NK-92 (cell line): ENCODE results near the gene USB1.

Experiments used
- DNase-seq: peaks from one replicate; lab custom pipeline; 2025; ENCODE audit not compliant: unreplicated experiment; lab: John Stamatoyannopoulos, UW

Gene USB1, protein sequence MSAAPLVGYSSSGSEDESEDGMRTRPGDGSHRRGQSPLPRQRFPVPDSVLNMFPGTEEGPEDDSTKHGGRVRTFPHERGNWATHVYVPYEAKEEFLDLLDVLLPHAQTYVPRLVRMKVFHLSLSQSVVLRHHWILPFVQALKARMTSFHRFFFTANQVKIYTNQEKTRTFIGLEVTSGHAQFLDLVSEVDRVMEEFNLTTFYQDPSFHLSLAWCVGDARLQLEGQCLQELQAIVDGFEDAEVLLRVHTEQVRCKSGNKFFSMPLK

DNA sequence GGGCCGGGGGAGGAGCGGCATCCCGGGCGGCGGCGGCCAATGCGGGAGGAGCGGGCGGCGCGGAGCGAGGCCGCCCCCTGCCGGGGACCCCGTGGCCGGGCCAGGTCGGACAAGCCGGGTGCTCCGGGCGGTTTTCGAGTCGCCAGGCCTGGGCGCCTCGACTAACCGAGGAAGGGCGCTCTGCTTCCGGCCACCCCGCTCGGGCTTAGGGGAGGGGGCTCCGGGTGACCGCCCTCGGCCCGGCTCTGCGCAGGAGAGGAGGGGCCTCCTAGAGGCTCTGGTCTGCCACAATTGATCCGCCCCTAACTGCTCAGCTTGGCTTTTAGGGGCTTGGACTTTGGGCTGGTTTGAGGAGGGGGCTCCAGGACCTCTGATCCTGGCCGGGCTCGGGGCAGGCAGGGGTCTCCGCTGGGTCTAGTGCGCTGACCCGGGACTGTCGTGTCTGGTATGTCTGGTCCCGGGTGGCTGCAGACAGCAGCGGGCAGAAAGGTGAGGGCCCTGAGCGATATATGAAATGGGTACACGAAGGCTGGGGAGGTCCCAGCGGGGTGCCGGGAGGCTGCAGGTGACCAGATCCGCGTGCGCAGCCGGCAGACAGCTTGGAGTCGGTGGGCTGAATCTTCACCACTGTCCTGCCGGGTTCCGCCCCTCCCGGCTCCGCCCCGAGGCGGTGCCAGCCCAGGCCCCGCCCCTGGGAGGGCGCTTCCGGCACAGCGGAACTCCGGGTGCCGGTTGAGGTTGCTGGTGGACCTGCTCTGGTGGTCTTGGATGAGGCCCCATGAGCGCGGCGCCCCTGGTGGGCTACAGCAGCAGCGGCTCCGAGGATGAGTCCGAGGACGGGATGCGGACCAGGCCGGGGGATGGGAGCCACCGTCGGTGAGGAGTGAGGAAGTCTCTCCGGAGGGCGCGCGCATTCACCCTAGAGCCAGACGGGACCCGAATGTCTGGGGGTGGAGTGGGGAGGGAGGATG, at the start of gene USB1:
TSS of gene USB1 (plus strand) at position 702 of the 971 bp plus-strand sequence. CDS start at position 779, 77 bp downstream.
- DNase-seq: no peak

DNA sequence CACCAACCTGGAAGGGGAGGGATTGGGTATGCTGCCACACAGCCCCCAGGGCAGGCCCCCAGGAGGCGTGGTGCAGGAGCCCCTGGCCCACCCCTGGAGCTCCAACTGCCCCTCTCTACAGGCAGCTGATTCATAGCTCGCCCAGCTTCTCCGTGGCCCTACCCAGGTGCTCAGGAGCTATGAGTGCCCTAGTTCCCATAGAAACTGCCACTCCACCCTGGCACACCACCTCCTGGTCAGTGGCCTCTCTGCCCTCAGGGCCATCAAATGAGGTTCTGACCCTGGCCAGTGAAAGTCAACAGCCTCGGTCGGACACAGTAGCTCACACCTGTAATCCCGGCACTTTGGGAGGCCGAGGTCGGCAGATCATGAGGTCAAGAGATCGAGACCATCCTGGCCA, 48.3 kb upstream of the USB1 start:
- DNase-seq: no peak

DNA sequence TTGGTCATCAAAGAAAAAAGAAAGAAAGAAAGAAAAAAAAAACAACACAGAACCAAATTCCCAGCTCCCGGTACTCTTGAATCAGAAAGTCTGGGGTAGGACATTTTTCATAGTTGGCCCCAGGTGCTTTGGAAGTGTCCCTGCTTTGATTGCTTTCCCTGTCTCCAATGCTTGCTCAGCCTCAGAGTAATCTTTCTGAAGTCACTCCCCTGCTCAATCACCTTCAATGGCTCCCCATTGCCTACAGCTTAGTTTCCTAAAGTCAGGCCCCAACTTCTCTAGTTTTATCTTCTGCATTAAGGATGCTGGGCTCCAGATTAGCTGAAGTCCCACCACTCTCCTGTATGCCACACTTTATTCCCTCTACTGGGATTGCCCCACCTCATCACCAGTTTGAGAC, 47.4 kb upstream of the USB1 start:
- no peak for DNase-seq

DNA sequence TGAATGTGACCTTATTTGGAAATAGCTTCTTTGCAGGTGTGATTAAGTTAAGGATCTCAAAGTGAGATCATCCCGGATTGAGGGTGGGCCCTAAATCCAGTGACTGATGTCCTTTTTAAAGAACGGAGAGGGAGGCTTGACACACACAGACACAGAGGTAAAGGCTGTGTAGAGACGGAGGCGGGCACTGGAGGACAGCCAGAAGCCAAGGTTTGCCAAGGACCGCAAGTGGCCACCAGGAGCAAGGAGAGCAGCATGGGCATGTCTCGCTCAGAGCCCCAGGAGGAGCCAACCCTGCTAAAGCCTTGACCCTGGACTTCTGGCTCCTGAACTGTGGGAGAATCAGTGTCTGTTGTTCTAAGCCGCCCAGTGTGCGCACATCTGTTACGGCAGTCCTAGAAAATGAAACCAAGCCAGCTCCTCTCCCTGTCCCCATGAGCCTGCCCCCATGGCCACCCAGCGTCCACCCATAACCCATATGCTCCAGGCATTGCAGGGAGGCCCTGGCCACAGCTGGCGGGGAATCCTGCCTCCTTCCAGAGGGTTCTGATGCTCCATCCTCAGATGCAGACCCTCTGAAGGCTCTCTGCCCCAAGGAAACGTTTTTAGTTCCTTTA, 45.5 kb upstream of the USB1 start:
- DNase-seq: no peak

DNA sequence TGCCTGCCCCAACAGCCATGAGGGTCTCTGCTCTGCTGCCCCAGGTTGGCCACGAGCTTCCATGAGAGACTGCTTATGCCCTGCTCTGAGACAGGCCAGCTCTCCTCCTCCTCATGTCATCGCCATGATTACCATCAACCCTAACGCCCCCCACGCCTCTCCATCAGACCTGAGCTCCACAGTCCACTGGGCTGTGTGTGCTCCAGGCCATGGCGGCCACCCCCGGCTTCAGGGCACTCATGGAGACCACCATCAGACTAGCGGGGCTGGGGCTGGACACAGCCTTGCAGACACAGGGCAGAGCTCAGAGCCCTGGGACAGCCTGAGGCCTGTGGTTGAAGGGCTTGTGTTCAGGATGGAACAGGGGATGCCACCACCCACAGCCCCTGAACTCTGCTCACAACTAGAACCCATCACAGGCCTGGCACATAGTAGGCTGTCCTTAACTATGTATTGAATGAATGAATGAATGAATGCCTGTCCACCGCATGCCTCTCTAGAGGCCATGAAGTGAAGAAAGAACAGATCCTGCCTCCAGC, 44.9 kb upstream of the USB1 start:
- DNase-seq: no peak

DNA sequence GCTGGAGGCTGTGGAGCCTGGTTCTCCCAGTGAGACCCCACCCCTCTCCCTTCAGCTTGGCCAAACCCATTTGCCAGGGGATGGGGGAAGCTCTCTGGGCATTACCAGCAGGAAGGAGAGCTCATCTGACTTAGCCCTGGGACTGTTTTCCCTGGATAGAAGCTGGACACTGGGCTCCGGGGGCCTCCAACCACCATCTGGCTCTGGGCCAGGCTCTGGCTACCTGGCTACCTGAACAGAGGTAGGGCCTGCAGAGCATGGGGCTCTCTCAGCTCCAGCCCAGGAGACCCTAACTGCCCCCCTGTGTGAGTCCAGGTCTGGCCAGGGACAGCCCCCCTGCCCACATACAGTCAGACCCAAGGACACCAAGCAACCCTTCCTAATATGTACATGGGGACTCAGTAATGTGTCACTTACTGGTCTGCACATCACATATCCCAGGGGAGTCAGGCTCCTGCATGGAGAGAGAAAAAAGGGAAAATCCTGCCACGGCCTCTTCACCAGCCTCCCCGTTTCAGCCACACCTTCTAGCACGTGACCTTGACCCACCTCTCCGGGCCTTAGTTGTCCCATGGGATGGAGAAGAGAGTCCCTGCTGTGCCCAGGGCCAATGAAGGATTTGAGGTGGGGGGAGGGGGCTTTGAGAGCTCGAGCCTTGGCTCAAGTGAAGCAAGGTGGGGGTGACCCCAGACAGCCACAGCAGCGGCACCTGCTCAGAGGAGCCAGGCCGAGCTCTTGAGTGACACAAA, 44.1 kb upstream of the USB1 start:
- no peak for DNase-seq

DNA sequence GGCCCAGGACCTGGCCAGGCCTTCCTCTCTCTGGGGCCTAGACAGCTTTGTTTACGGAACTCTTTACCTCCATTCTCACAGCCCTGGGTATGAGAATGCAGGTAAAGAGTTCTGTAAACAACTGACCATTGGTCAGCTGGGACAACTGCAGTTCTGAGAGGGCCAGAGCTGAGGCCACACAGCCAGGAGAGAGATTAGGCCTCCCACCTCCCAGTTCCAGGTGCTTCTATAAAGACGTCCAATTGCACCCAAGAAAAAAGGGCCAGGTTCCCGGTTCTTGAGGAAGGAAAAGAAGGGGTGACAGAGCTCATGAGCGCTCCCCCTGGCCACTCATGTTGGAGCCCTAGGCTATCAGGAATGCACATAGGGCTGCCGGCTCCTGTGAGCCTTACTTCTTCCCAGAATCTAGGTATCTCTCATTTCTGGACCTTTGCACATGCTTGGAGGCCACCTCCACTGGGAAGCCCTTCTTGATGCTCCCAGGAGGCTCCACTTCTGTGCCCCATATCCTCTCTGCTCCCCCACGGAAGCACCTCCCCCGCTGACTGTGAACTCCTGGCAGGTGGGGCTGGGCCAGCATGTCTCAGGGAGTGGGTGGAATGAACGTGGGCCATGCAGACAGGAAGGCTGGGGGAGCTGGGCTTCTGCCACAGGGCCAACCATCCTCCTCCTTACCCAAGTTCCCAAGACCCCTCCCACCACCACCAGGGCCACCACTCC, 43.4 kb upstream of the USB1 start:
- no peak for DNase-seq

DNA sequence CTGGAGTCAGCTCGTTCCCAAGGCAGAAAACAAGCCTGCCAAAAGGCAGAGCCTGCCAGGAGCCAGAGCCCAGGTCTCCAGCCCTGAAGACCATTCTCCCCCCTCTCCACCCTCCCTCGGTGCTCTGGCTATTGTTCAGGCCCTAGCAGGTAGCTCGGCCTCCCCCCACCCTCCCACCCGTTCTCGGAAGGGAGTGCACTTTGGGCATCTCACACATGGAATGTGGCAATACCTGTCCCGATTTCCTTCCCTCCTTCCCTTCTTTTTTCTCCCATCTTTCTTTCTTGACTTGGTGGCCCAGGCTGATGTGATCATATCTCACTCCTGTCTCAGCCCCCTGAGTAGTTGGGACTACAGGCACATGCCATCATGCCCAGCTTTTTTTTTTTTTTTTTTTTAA, 42.7 kb upstream of the USB1 start:
- DNase-seq: no peak

DNA sequence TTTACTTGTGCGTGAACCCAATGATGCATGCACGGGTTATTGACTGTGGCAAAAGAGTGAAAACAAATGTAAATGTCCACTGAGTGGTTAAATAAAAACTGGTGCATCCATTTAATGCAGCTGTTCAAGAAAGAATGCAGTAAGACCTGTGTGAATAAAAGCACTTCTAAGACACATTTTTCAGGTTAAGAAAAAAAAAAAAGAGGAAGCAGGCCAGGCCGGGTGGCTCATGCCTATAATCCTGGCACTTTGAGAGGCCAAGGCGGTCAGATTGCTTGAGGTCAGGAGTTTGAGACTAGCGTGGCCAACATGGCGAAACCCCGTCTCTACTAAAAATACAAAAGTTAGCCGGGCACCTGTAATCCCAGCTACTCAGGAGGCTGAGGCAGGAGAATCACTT, 42.1 kb upstream of the USB1 start:
- no peak for DNase-seq

DNA sequence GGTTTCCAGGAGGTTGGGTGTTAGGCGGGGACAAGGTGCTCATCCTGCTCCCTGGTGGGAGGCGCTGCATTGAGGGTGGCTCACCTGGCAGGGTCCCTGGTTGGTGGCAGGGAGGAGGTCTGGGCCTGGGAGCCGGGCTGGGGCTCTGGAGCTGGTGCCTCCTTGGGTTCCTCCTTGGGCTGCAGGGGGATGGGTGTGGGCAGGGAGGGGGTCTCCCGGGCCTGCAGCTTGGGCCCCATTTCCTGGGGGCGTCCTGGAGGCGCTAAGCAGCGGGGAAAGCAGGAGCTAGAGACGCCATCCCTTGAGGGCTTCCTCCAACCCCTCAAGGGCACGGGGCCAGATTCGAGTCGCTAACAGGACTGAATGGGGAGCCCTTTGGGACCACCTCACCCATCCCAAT, 41.4 kb upstream of the USB1 start:
- no peak for DNase-seq

DNA sequence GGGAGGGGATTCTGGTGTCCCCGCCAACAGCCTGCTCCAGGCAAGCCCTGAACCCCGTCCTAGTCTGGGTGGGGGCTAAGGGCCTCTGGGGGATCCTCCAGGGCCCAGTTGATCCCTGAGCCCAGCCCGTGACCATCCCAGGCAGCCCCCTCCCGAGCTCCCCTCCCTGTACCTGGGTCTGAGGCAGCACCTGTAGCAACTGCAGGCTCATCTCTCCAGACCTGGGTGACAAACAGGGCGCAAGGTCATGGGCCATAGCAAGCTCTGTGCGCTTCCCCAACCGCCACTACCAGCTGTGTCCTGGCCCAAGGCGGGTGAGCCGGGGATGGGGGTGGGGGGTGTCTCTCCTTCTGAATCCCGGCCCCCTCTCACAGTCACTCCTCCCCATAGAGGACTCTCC, 40.9 kb upstream of the USB1 start:
- no peak for DNase-seq

DNA sequence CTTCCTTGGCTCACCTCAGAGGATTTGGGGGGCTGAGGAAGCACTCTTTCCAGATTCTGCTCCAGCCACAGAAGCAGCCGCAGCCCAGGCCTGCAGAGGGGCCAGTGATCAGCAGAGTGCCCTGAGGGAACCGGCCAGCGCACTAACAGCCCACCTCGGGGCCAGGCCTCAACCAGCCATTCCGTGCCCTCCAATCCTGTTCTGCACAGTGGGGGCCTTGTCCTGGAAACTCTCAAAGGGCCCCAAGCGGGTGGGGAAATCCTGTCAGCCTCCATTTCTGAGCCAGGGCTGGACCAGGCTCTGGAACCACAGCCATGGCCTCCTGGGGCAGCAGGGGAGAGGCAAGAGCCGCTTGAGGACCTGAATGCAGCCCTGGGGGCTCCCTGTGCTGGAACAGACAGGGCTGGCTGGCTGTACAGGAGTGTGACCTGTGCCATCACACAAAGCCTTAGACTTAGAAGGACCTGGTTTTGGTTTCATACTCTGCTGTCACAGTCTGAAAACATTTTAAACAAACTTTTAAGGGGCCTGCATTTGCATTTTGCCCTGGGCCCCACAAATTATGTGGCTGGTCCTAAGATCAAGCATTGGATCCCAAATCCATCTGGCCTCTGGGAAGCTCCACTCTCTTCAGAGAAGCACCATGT, 40.3 kb upstream of the USB1 start:
- DNase-seq: no peak

DNA sequence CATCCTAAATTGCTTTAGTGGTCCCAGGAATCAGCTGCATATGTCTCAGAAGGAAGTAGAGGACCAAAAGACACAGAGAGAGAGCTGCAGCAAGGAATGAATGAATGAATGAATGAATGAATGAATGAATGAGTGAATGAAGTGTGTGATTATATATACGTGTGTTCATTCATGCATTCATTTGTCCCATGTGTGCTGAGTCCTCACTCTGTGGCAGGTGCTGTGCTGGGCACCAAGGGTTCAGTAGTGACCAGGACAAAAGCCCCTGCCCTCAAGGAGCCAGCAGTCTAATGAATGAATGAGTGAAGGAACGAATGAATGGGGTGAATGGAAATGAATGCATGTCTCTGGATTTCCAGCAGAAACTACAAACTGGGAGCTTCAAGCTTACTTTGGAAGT, 39.7 kb upstream of the USB1 start:
- no peak for DNase-seq

DNA sequence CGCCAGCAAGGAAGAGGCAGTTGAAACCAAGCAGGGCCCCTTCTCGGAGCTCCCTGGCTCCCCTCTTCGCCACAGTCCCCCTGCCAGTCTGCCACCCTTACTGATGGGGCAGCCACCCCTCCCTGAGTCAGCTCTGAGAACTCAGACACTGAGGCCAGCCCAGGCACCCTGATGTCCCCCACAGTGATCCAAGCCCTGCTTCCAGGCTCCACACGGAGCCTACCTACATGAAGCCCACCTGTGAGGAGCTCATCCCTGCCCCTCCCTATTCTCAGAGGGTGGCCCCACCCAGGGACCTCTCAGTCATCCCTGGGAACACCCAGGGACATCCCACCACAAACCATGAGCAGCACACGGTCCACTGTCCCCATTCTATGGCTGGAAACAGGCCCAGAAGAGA, 39.2 kb upstream of the USB1 start:
- DNase-seq: no peak

DNA sequence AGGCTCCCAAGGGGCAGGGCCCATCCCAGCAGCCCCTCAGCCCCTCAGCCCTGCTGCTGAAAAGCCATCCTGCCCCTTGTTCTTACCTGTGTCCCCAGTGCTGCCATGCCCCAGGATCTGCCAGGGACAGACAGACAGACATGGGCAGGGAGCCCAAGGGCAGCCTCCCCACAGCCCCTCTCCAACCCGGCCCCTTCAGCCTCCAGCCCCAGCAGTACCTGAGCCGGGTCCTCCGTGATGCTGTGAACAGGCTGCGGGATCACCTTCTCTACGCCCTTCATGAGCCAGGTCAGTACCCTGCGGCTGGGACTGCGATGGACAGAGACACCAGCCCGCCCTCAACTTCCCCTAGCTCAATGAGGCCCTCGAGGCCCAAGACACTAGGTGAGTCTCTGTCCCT, 38.5 kb upstream of the USB1 start:
- DNase-seq: no peak

DNA sequence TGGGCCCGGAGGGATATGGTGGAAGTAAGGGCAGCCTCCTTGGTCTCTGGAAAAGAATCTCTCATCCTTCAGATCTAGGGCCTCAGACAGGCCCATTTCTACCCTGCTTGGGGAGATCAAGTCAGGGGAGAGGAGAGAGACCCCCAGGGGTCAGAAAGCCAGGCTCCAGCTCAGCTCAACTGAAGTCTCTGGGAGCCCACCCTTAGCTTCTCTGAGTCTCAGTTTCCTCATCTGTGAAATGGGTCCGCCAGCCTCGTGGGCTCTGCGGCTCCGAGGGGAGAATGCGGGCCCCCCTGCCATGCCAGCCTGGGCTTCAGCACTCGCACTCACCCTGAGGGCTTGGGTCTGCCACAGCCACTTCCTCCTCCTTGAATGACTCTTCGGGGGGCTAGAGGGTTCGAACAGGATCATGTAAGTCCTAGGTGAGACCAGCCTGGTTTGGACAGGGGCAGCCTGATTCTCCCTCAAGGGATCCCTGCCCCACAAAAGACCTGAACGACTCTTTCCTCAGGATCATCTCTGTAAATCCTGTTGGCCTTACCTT, 37.0 kb upstream of the USB1 start:
- DNase-seq: no peak

DNA sequence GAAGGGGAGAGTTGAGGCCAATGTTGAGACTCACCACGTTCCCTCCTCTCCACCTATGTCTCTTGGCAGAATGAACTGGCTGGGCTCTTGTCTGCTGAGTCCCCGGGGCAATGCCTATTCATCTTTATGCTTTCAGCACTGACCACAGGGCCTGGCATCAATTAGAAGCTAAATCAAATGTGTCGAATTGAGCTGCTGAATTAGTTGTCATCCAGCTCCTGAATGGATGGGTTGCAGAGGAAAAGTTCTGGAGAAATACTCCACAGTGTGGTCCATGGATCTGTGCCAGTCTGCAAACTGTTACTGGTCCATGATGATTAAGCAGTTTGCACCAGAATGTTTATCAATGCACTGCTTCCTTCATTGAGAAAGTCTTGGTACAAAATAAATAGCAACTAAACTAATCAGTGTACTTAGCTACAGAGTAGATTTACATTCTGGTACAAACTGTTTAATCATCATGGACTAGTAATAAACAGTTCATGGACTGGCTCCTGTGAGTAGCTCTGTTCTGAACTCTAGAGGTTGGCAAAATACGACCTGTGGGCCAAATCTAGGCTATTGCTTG, 34.9 kb upstream of the USB1 start:
- no peak for DNase-seq

DNA sequence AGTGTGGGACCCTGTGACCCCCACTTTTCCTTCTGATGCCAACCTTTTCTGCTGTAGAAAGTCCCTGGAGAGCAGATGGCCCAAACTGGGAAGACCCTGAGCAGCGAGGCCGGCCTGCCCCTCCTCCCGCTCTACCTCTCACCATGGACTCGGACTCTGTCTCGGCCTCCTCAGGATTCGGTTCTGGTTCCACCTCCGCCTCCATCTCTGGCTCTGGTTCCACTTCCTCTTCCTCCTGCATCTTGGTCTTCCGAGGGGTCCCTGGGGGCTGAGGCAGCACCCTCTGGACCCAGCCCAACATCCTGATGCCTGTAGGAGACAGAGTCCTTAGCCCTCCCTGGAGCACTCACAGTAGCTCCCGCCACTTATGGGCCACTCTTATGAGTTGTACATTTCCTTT, 34.2 kb upstream of the USB1 start:
- DNase-seq: no peak

DNA sequence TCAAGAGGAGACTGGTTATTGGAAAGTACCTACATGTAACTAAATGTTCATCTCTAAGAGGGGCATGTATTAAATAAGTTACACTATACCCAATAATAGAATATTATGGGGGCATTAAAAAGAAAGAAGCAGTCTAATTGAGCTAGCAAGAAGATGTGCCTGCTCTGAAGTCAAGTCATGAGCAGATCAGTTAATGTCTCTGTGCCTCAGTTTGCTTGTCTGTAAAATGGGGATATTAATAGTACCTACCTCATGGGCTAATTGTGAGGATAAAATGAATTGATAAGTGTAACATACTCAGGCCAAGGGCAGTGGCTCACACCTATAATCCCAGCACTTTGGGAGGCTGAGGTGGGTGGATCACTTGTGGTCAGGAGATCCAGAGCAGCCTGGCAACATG, 33.3 kb upstream of the USB1 start:
- DNase-seq: no peak
